Measurements from ENCODE around the gene KCNK1.

The KCNK1 gene

GRCh38 chr1:233613252-233614172 lies at the start of gene KCNK1:
TSS of gene KCNK1 (plus strand) at chr1:233614106. CDS start at chr1:233614172, 66 bp downstream.
- peak in 36 of 56 donors; percentile 8 to 80 (median 56) for DNase-seq

GRCh38 chr1:233565313-233565712 lies 48.6 kb upstream of the KCNK1 start:
- no peak for DNase-seq

- DNase-seq = peak in 2 of 56 donors; percentile 3 to 11
Measured at GRCh38 chr1:233566886-233567285, 47.0 kb upstream of the KCNK1 start.

- peak in 1 of 56 donors; percentile 17 for DNase-seq
Measured at GRCh38 chr1:233569636-233570035, 44.3 kb upstream of the KCNK1 start.

- DNase-seq = no peak
Measured at GRCh38 chr1:233570216-233570615, 43.7 kb upstream of the KCNK1 start.

- DNase-seq = no peak
Measured at GRCh38 chr1:233570706-233571105, 43.2 kb upstream of the KCNK1 start.

- DNase-seq = no peak
Measured at GRCh38 chr1:233572896-233573295, 41.0 kb upstream of the KCNK1 start.

- DNase-seq = no peak
Measured at GRCh38 chr1:233575450-233575849, 38.5 kb upstream of the KCNK1 start.

- no peak for DNase-seq
Measured at GRCh38 chr1:233582439-233582838, 31.5 kb upstream of the KCNK1 start.

- no peak for DNase-seq
Measured at GRCh38 chr1:233584376-233584775, 29.5 kb upstream of the KCNK1 start.

- DNase-seq = no peak
Measured at GRCh38 chr1:233584931-233585330, 29.0 kb upstream of the KCNK1 start.

GRCh38 chr1:233586301-233586700 lies 27.6 kb upstream of the KCNK1 start:
- no peak for DNase-seq

GRCh38 chr1:233587196-233587595 lies 26.7 kb upstream of the KCNK1 start:
- DNase-seq = no peak

GRCh38 chr1:233587958-233588799 lies 25.7 kb upstream of the KCNK1 start:
- DNase-seq = peak in 3 of 56 donors; percentile 7 to 17 (median 9)

- DNase-seq = no peak
Measured at GRCh38 chr1:233597489-233597901, 16.4 kb upstream of the KCNK1 start.

- DNase-seq = no peak
Measured at GRCh38 chr1:233598891-233599541, 14.9 kb upstream of the KCNK1 start.

- DNase-seq = no peak
Measured at GRCh38 chr1:233599542-233600073, 14.3 kb upstream of the KCNK1 start.

- DNase-seq = no peak
Measured at GRCh38 chr1:233600488-233600887, 13.4 kb upstream of the KCNK1 start.

GRCh38 chr1:233603478-233603877 lies 10.4 kb upstream of the KCNK1 start:
- no peak for DNase-seq

GRCh38 chr1:233605205-233605604 lies 8.7 kb upstream of the KCNK1 start:
- DNase-seq = no peak

- no peak for DNase-seq
Measured at GRCh38 chr1:233606813-233607212, 7.1 kb upstream of the KCNK1 start.

Data from amygdala (tissue), 56 donors.